ENCODE measurements around the gene LDB2.

LDB2 gene

DNA sequence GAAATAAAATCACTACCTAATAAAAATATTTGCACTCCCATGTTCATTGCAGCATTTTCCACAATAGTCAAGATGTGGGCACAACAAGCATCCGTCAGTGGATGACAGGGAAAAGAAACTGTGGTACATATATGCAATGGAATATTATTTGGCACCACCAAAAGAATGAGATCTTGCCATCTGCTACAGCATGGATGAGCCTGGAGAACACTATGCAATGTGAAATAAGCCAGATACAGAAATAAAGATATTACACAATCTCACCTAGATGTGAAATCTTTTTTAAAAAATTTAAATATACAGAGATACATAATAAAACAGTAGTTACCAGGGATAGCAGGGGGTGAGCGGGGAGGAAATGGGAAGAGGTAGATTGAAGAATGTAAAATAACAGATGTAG is 44.8 kb downstream of the LDB2 start:
- H3K4me2 ChIP-seq (ENCODE audit: low read length), result no peak overlapping the region

DNA sequence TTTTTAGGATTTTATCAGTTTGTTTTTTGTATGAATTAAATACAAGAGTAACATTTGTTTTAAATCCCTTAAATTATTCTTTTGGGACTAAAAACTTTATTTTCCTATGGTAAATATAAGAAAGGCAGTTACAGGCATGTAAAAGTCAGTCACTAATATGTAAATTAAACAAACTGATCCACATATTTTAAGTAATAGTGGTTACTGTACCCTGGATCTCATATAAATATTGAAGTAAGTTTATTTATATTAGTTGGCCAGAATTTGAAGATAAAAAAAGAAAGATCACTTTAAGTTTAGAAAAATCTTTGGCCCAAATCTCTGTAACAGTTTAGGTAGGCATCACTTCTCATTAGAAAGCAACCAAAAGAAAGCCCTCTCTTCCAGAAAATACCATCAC is 45.8 kb downstream of the LDB2 start:
- Histone ChIP-seq H3K4me3 (ENCODE audit: low read depth, low read length) (no peak overlapping the region), H3K27me3 (ENCODE audit: control insufficient read depth, insufficient read depth, low read length) (no peaks in the 10 kb centered on the region), H3K79me2 (no peaks in the 10 kb centered on the region), H3K27ac (no peak overlapping the region), H2AFZ (no peak overlapping the region), H3K9me3 (ENCODE audit: control insufficient read depth, low read length) (no peaks in the 10 kb centered on the region), H3K36me3 (ENCODE audit: control insufficient read depth, insufficient read depth, low read length) (no peaks in the 10 kb centered on the region), H3K9ac (no peak overlapping the region), H3K4me2 (ENCODE audit: low read length) (no peak overlapping the region), H3K4me1 (no peaks in the 10 kb centered on the region)
- TF ChIP-seq, protein P1, sequence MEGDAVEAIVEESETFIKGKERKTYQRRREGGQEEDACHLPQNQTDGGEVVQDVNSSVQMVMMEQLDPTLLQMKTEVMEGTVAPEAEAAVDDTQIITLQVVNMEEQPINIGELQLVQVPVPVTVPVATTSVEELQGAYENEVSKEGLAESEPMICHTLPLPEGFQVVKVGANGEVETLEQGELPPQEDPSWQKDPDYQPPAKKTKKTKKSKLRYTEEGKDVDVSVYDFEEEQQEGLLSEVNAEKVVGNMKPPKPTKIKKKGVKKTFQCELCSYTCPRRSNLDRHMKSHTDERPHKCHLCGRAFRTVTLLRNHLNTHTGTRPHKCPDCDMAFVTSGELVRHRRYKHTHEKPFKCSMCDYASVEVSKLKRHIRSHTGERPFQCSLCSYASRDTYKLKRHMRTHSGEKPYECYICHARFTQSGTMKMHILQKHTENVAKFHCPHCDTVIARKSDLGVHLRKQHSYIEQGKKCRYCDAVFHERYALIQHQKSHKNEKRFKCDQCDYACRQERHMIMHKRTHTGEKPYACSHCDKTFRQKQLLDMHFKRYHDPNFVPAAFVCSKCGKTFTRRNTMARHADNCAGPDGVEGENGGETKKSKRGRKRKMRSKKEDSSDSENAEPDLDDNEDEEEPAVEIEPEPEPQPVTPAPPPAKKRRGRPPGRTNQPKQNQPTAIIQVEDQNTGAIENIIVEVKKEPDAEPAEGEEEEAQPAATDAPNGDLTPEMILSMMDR (IDR thresholded peaks at IDR 0.05), result no peak

More for the DNA sequence above, 44.8 kb downstream of the LDB2 start:
- H3K4me3 ChIP-seq (ENCODE audit: low read depth, low read length), result no peak overlapping the region
- no peaks in the 10 kb centered on the region for H3K36me3 ChIP-seq (ENCODE audit: control insufficient read depth, insufficient read depth, low read length)
- no peaks in the 10 kb centered on the region for H3K27me3 ChIP-seq (ENCODE audit: control insufficient read depth, insufficient read depth, low read length)
- TF ChIP-seq, protein P1 (IDR thresholded peaks at IDR 0.05), result no peak
- H3K9ac ChIP-seq, result no peak overlapping the region
- no peaks in the 10 kb centered on the region for H3K4me1 ChIP-seq
- H3K9me3 ChIP-seq (ENCODE audit: control insufficient read depth, low read length), result no peaks in the 10 kb centered on the region
- no peak overlapping the region for H2AFZ ChIP-seq
- H3K79me2 ChIP-seq, result no peaks in the 10 kb centered on the region
- no peak overlapping the region for H3K27ac ChIP-seq

DNA sequence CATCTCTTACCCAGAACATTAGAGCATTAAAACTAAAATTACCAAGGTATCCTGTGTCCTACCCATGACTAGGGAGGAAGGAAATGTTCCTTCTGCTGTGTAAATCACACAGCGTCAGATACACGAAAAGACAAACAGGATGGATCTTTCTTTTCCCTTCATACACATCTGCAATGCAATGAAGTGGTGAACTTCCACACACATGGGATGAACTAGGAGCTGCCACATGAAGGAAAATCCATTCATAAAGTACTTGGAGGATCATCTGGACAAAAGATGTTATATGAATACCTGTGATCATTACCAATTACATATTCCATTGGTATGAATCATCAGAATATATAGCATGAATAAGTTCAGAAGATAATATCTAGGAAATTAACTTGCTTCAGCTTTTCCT is 46.2 kb downstream of the LDB2 start:
- Histone ChIP-seq H3K27me3 (ENCODE audit: control insufficient read depth, insufficient read depth, low read length) (no peaks in the 10 kb centered on the region), H3K4me1 (no peaks in the 10 kb centered on the region), H3K4me3 (ENCODE audit: low read depth, low read length) (no peak overlapping the region), H3K79me2 (no peaks in the 10 kb centered on the region), H3K9ac (no peak overlapping the region), H2AFZ (no peak overlapping the region), H3K4me2 (ENCODE audit: low read length) (no peak overlapping the region), H3K36me3 (ENCODE audit: control insufficient read depth, insufficient read depth, low read length) (no peaks in the 10 kb centered on the region), H3K9me3 (ENCODE audit: control insufficient read depth, low read length) (no peaks in the 10 kb centered on the region), H3K27ac (no peak overlapping the region)
- TF ChIP-seq, protein P1 (IDR thresholded peaks at IDR 0.05), result no peak

DNA sequence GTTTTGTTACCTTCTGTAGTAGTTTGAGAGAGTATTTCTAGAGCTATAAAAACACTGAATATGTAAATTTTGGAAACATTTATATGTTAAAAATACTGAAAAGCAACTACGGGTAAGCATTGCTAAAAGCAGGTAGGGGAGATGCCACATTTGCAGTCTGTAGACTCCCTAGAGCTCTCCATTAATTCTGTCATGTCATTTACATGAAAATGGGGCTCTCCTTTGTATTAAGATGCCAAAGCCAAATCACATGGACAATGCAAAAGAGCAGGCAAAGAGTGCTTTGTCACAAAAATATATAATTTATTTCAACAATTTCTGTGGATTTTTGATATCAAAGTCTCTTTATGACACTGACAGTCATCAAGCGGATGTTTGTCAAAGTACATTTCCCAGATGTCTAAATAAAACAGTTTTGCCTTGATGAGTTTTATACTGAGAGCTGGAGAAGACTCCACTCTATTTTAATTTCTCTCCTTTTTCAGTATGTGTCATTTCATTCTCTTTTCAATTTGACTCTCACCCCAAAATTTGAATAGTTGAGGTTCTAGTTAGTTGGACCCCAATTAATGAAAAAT is 51.8 kb downstream of the LDB2 start:
- Histone ChIP-seq H3K9ac (no peak overlapping the region), H3K4me1 (no peaks in the 10 kb centered on the region), H2AFZ (no peak overlapping the region), H3K27me3 (ENCODE audit: control insufficient read depth, insufficient read depth, low read length) (no peaks in the 10 kb centered on the region), H3K79me2 (no peaks in the 10 kb centered on the region), H3K36me3 (ENCODE audit: control insufficient read depth, insufficient read depth, low read length) (no peaks in the 10 kb centered on the region), H3K27ac (no peak overlapping the region), H3K4me2 (ENCODE audit: low read length) (no peak overlapping the region), H3K4me3 (ENCODE audit: low read depth, low read length) (no peak overlapping the region), H3K9me3 (ENCODE audit: control insufficient read depth, low read length) (no peaks in the 10 kb centered on the region)
- TF ChIP-seq, protein P1 (IDR thresholded peaks at IDR 0.05), result no peak
